NCI-H2107 (cell line): ENCODE data around the gene LRG1.

ENCODE experiments used
- DNase-seq: peaks from one replicate; lab custom pipeline; 2025; lab: John Stamatoyannopoulos, UW

The LRG1 gene

DNA sequence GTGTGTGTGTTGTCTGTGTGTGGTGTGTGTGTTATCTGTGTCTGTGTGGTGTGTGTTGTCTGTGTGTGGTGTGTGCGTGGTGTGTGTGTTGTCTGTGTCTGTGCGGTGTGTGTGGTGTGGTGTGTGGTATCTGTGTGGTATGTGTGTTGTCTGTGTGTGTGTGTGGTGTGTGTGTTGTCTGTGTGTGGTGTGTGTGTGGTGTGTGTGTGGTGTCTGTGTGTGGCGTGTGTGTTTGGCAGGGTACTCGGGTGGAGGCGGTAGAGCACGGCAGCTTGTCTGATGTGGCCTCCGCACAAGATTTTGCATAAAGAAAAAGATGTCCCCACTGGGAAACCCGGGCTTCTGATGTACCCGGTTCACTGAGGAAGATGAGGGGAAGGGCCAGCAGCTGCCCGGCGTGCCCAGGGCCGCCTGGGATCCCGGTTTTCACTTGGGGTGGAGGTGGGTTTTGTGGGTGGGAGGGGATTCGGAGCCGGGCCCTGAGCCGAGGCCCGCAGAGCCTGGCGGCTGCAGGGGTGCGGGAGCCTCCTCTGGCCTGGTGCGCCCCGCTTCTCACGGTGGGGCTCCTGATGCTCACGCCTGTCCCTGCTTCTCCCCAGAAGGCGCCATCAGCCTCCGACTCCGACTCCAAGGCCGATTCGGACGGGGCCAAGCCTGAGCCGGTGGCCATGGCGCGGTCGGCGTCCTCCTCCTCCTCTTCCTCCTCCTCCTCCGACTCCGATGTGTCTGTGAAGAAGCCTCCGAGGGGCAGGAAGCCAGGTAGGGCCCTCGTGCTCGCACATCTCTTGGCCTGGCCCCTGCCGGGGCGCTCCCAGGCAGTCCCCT is 46.5 kb downstream of the LRG1 start:
- DNase-seq = no peak

DNA sequence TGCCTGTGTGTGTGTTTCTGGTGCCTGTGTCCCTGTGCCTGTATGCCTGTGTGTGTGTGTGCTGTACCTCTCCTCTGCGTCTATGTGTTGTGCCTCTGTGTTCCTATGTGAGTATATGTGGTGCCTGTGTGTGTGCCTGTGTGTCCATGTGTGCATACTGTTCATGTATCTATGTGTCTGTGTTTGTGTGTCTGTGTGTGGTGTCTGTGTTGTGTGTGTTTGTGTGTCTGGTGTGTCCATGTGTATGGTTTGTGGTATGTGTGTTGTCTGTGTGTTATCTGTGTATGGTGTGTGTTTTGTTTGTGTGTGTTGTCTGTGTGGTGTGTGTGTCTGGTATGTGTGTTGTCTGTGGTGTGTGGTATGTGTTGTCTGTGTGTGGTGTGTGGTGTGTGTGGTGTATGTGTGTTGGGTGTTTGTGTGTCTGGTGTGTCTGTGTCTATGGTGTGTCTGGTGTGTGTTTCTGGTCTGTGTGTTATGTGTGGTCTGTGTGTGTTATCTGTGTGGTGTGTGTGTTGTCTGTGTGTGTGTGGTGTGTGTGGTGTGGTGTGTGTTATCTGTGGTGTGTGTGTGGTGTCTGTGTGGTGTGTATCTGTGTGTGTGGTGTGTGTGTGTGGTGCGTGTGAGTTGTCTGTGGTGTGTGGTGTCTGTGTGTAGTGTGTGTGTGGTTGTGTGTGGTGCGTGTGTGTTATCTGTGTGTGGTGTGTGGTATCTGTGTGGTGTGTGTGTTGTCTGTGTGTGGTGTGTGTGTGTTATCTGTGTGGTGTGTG is 47.3 kb downstream of the LRG1 start:
- no peak for DNase-seq

GRCh38 chr19:4491446-4491845 is 48.4 kb downstream of the LRG1 start:
- no peak for DNase-seq

DNA sequence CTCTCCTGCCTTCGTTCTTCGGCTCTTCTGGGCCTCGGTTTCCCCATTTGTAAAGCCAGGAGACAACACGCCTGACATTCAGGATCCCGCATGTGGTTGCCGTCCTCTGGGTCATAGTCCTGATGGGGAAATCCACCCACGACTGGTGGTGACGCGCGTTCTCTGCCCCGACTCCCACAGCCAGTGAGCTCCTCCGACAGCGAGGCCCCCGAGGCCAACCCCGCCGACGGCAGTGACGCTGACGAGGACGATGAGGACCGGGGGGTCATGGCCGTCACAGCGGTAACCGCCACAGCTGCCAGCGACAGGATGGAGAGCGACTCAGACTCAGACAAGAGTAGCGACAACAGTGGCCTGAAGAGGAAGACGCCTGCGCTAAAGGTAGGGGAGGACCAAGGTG is 51.3 kb downstream of the LRG1 start:
- no peak for DNase-seq

DNA sequence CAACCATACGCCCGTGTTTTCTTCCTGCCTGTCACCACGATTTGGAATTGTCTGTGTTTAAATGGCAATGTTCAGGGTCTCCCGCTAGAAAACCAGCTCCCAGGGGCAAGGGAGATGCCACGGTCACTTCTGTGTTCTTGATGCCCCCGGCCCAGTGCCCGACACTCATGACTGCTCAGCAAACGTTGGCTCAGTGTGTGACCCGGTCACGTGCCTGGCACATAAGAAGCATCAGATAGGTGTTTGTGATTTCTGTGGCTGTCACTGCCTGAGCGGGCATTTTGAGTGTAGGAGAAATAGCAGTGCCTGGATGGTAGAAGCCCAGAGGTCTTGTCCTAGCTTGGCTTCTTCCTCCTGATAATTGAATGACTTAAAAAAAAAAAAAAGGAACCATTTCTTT is 52.3 kb downstream of the LRG1 start:
- no peak for DNase-seq
